H1 (cell line): ENCODE measurements around the gene FKBP1B. TPM values are rescaled to one million over a fixed set of nuclear protein-coding genes. Genes with fewer than 3 reads are reported as not detected.

Source experiments
- CTCF ChIA-PET: fragments of 300-600 bp; sonication (Branson Sonifier 250); formaldehyde crosslinking; loops from one replicate; lab custom pipeline; 2021; ENCODE audit not compliant: partially characterized antibody; lab: Charles Lee
- POLR2A ChIA-PET: fragments of 300-600 bp; sonication (Branson Sonifier 250); formaldehyde crosslinking; loops from one replicate; lab custom pipeline; 2021; ENCODE audit warnings: inconsistent platforms; ENCODE audit not compliant: partially characterized antibody; lab: Charles Lee
- DNase-seq, 2 experiments: peaks; one replicate each; pipeline versions ENCODE4 v3.0.0 to v3.0.0-alpha.2; 2010 to 2022; ENCODE audit warnings: low spot score in 2 of 2, low read depth in 1 of 2, mixed read lengths in 1 of 2
- FAIRE-seq: peaks from 2 replicates; lab custom pipeline; 2011; peaks lifted over from hg19 to GRCh38; lab: Jason Lieb, UNC
- H2AFZ ChIP-seq: 2 replicates; pipeline ENCODE4 v1.8.1; 2012; ENCODE audit warnings: low read length, inconsistent platforms
- H2AK5ac ChIP-seq: 2 replicates; pipeline ENCODE4 v1.6.1; 2013; ENCODE audit warnings: low read depth, low read length
- H2BK120ac ChIP-seq: replicated peaks from 2 replicates; pipeline ENCODE3; 2013; ENCODE audit warnings: low read depth, low read length, inconsistent platforms
- H2BK12ac ChIP-seq: 2 replicates; pipeline ENCODE4 v1.6.1; 2013; ENCODE audit warnings: low read depth, low read length
- H2BK15ac ChIP-seq: 2 replicates; pipeline ENCODE4 v1.6.1; 2013; ENCODE audit warnings: low read length
- H2BK20ac ChIP-seq: 2 replicates; pipeline ENCODE4 v1.6.1; 2013; ENCODE audit warnings: low read length
- H2BK5ac ChIP-seq: 2 replicates; pipeline ENCODE4 v1.6.1; 2013; ENCODE audit warnings: low read depth, low read length
- H3K14ac ChIP-seq: 2 replicates; pipeline ENCODE4 v1.6.1; 2013; ENCODE audit warnings: inconsistent platforms; ENCODE audit not compliant: insufficient read length
- H3K18ac ChIP-seq: 2 replicates; pipeline ENCODE4 v1.6.1; 2013; ENCODE audit warnings: low read length; ENCODE audit errors: extremely low read depth
- H3K23ac ChIP-seq: 2 replicates; pipeline ENCODE4 v1.6.1; 2013; ENCODE audit warnings: inconsistent platforms; ENCODE audit not compliant: insufficient read length
- H3K23me2 ChIP-seq: 2 replicates; pipeline ENCODE4 v1.6.1; 2013; ENCODE audit warnings: low read depth, low read length
- H3K27ac ChIP-seq: 2 replicates; pipeline ENCODE4 v1.6.1; 2011; ENCODE audit warnings: low read depth, low read length, inconsistent platforms
- H3K27me3 ChIP-seq, 4 experiments: replicated peaks in 1 of 4; 1 replicate in 1 of 4; 2 replicates in 3 of 4; pipeline versions ENCODE4 v1.6.1 to v1.8.1; 2011 to 2013; ENCODE audit warnings: low read length in 3 of 4, mild to moderate bottlenecking in 3 of 4, inconsistent platforms in 2 of 4, mixed read lengths in 2 of 4, moderate library complexity in 1 of 4; ENCODE audit not compliant: control insufficient read depth in 3 of 4, insufficient read depth in 3 of 4; ENCODE audit errors: extremely low read depth in 1 of 4
- H3K36me3 ChIP-seq, 4 experiments: 2 replicates each; pipeline versions ENCODE4 v1.6.1 to v1.8.1; 2011 to 2013; ENCODE audit warnings: mild to moderate bottlenecking in 4 of 4, low read length in 3 of 4, moderate library complexity in 2 of 4, control low read depth in 1 of 4, inconsistent platforms in 1 of 4; ENCODE audit not compliant: insufficient read depth in 4 of 4, control insufficient read depth in 2 of 4
- H3K4ac ChIP-seq: replicated peaks from 2 replicates; pipeline ENCODE3; 2013; ENCODE audit warnings: low read length, low read depth, mixed read lengths, inconsistent platforms; ENCODE audit not compliant: insufficient read length
- H3K4me1 ChIP-seq, 4 experiments: replicated peaks in 1 of 4; 1 replicate in 1 of 4; 2 replicates in 3 of 4; pipeline versions ENCODE4 v1.6.1 to v1.8.1; 2011 to 2013; ENCODE audit warnings: low read length in 3 of 4, inconsistent platforms in 2 of 4, mixed read lengths in 1 of 4; ENCODE audit not compliant: insufficient read depth in 4 of 4, control insufficient read depth in 3 of 4
- H3K4me2 ChIP-seq, 2 experiments: 2 replicates each; pipeline versions ENCODE4 v1.6.1 to v1.8.1; 2011 to 2013; ENCODE audit warnings: low read depth in 2 of 2, low read length in 2 of 2, control low read depth in 1 of 2, inconsistent platforms in 1 of 2, mild to moderate bottlenecking in 1 of 2; ENCODE audit not compliant: insufficient read depth in 1 of 2
- H3K4me3 ChIP-seq, 4 experiments: fragments of 200-600, 300-600 bp in 1 of 4; sonication (generic), shearing (Covaris generic), sonication (Bioruptor Twin) in 1 of 4; 2 replicates each; pipeline versions ENCODE4 v1.5.1 to v1.8.1; 2011 to 2016; ENCODE audit warnings: low read length in 4 of 4, low read depth in 3 of 4, control low read depth in 2 of 4, inconsistent platforms in 2 of 4, mild to moderate bottlenecking in 2 of 4, mixed read lengths in 1 of 4, moderate library complexity in 1 of 4; ENCODE audit not compliant: insufficient read depth in 2 of 4; ENCODE audit errors: extremely low read depth in 1 of 4
- H3K56ac ChIP-seq: replicated peaks from 2 replicates; pipeline ENCODE3; 2013; ENCODE audit warnings: low read depth, mild to moderate bottlenecking, mixed read lengths, low read length, inconsistent platforms; ENCODE audit not compliant: insufficient read length
- H3K79me1 ChIP-seq: 2 replicates; pipeline ENCODE4 v1.6.1; 2013; ENCODE audit warnings: low read depth, low read length, control low read depth
- H3K79me2 ChIP-seq, 2 experiments: 2 replicates each; pipeline versions ENCODE4 v1.6.1 to v1.8.1; 2012 to 2013; ENCODE audit warnings: low read length in 2 of 2, mild to moderate bottlenecking in 2 of 2, inconsistent platforms in 1 of 2; ENCODE audit not compliant: insufficient read depth in 2 of 2, control insufficient read depth in 1 of 2
- H3K9ac ChIP-seq, 4 experiments: replicated peaks in 1 of 4; 1 replicate in 1 of 4; 2 replicates in 3 of 4; pipeline versions ENCODE4 v1.6.1 to v1.8.1; 2011 to 2013; ENCODE audit warnings: low read depth in 3 of 4, low read length in 3 of 4, control low read depth in 2 of 4, mild to moderate bottlenecking in 2 of 4, moderate library complexity in 2 of 4, inconsistent platforms in 1 of 4; ENCODE audit errors: extremely low read depth in 1 of 4
- H3K9me3 ChIP-seq, 2 experiments: 2 replicates each; pipeline versions ENCODE4 v1.6.1 to v1.8.1; 2012 to 2013; ENCODE audit warnings: mild to moderate bottlenecking in 2 of 2, moderate library complexity in 2 of 2, control low read depth in 1 of 2, inconsistent platforms in 1 of 2, low read depth in 1 of 2, low read length in 1 of 2, mixed read lengths in 1 of 2; ENCODE audit not compliant: insufficient read depth in 2 of 2
- H4K20me1 ChIP-seq, 2 experiments: replicated peaks in 1 of 2; 2 replicates each; pipeline versions ENCODE3 to v1.8.1; 2011 to 2013; ENCODE audit warnings: inconsistent platforms in 2 of 2, low read length in 2 of 2, mild to moderate bottlenecking in 1 of 2; ENCODE audit not compliant: insufficient read depth in 2 of 2, control insufficient read depth in 1 of 2
- H4K5ac ChIP-seq: 2 replicates; pipeline ENCODE4 v1.6.1; 2013; ENCODE audit warnings: low read length, low read depth, mixed read lengths, inconsistent platforms; ENCODE audit not compliant: insufficient read length
- H4K8ac ChIP-seq: 2 replicates; pipeline ENCODE4 v1.8.0; 2013; ENCODE audit warnings: mild to moderate bottlenecking, moderate library complexity, low read length, inconsistent platforms; ENCODE audit not compliant: insufficient read depth; ENCODE audit errors: extremely low read depth
- H4K91ac ChIP-seq: replicated peaks from 2 replicates; pipeline ENCODE3; 2013; ENCODE audit warnings: low read length, mixed read lengths, inconsistent platforms; ENCODE audit not compliant: insufficient read length
- BACH1 ChIP-seq: IDR thresholded peaks from 2 replicates; pipeline ENCODE4 v1.6.1; 2012; ENCODE audit warnings: low read length, improper control_type of control experiment
- MAX ChIP-seq: IDR thresholded peaks from 2 replicates; pipeline ENCODE4 v1.6.1; 2012; ENCODE audit warnings: inconsistent platforms
- RFX5 ChIP-seq: IDR thresholded peaks from 2 replicates; pipeline ENCODE4 v1.6.1; 2011; ENCODE audit warnings: low read depth, low read length, improper control_type of control experiment, borderline replicate concordance
- SP1 ChIP-seq: IDR thresholded peaks from 2 replicates; pipeline ENCODE4 v1.6.1; 2011; ENCODE audit warnings: low read depth, low read length
- WGBS, 2 experiments: shearing (Covaris generic) in 1 of 2; methylation state at CpG; one replicate each; pipeline versions ENCODE4 v1.1.6 to v1.1.7; 2013 to 2015; ENCODE audit warnings: low lambda C conversion rate in 2 of 2, mixed read lengths in 2 of 2, inconsistent platforms in 1 of 2, low coverage in 1 of 2, missing lambda C conversion rate in 1 of 2; ENCODE audit not compliant: insufficient replicate concordance in 2 of 2, insufficient coverage in 1 of 2, insufficient read length in 1 of 2; ENCODE audit errors: extremely low coverage in 1 of 2, missing lambda C conversion rate in 1 of 2; 5-methylcytosine and 5-hydroxymethylcytosine counted together
- polyA plus RNA-seq, 7 experiments: library from polyadenylated mRNA; depleted of rRNA in 3 of 7; stranded (reverse) in 5 of 7; unstranded in 2 of 7; fragments of >200 nt in 5 of 7; fragments of 200-250 nt in 2 of 7; gene quantifications; 1 replicate in 5 of 7; 2 replicates in 1 of 7; 4 replicates in 1 of 7; pipeline versions ENCODE4 v1.2.1 to v1.2.3, GENCODE V29; 2011 to 2013; ENCODE audit warnings: missing spikeins in 2 of 7, mixed read lengths in 2 of 7
- total RNA-seq: library from RNA; stranded (reverse); fragmentation: NEBNext Ultra II Directional; extraction: Animal tissue kit (Norgen Biotek cat#: 25700); gene quantifications from 2 replicates; pipeline ENCODE4 v1.2.1, GENCODE V29; 2021

Gene FKBP1B
- total and polyA plus RNA-seq, 2 of the 8 experiments (the other 6 are each of a cell fraction or from before 2014, with no cell fraction given) = 50.8 to 151 TPM

- TF ChIP-seq MAX (peak; percentile 38; the same call in 1 of the 2 replicates), SP1 (no peak), BACH1 (no peak), RFX5 (no peak)
- WGBS, 2 experiments = 75% methylated on average over 9 of the region's 9 CpGs; no CpG with 5 or more reads in 1 of the 2 experiments
- no peak overlapping the region for H2AK5ac ChIP-seq
- H3K27ac ChIP-seq = no peak overlapping the region
- no peak overlapping the region for H3K23ac ChIP-seq
- peak overlapping the region; percentile 52; the same call in 1 of the 2 replicates for H2AFZ ChIP-seq
- H2BK15ac ChIP-seq = 0 out of 2 replicates have a peak overlapping the region, but pooled peaks have one; percentile 36
- peak overlapping the region; percentile 62 to 90 for H3K4me2 ChIP-seq
- no peak overlapping the region for H4K5ac ChIP-seq
- no peaks in the 10 kb centered on the region for H3K36me3 ChIP-seq
- peaks cover 4% of the 10 kb centered on the region; the same call in 1 of the 2 replicates for H3K23me2 ChIP-seq
- no peak overlapping the region for H2BK5ac ChIP-seq
- ChIA-PET CTCF (interaction anchor here (0.8 to 1.9 kb wide), 7 partner anchors 11 to 83 kb away, joined by 3 to 8 read pairs (median 4); partner anchors contain the start of gene ATAD2B), POLR2A (interaction anchor here (0.6 to 3.6 kb wide), 11 partner anchors 10 to 308 kb away, joined by 3 to 20 read pairs (median 5); partner anchors contain the start of genes ATAD2B and SF3B6)
- peaks cover 0 to 13% (median 6%) of the 10 kb centered on the region in 4 experiments; a peak in 3 of 7 replicates for H3K27me3 ChIP-seq
- no peaks in the 10 kb centered on the region for H3K79me2 ChIP-seq
- H3K9ac ChIP-seq = no peak overlapping the region
- H4K91ac ChIP-seq = no peak overlapping the region
- no peaks in the 10 kb centered on the region for H3K79me1 ChIP-seq
- no peak overlapping the region for H3K4ac ChIP-seq
- no peak overlapping the region for H2BK20ac ChIP-seq
- no peaks in the 10 kb centered on the region for H3K9me3 ChIP-seq
- H3K4me1 ChIP-seq = peaks cover 0 to 15% (median 11%) of the 10 kb centered on the region in 4 experiments; a peak in 6 of 7 replicates
- H3K18ac ChIP-seq = 0 out of 2 replicates have a peak overlapping the region, but pooled peaks have one; percentile 32
- no peak for FAIRE-seq
- DNase-seq = no peak
- H3K14ac ChIP-seq = no peak overlapping the region
- H3K4me3 ChIP-seq = peak overlapping the region; percentile 30 to 64 (median 44); a peak in 6 of 8 replicates
- H4K20me1 ChIP-seq = no peaks in the 10 kb centered on the region
- H2BK12ac ChIP-seq = no peak overlapping the region
- no peak overlapping the region for H4K8ac ChIP-seq
- H2BK120ac ChIP-seq = no peak overlapping the region
- H3K56ac ChIP-seq = no peak overlapping the region
Observed at GRCh38 chr2:24009367-24009679, 40.2 kb upstream of the FKBP1B start.
